SK-N-SH treated with all-trans-retinoic acid at 6 μM for 48 hours (cell line): ENCODE measurements around the gene MMP14.
"Not testable (repeated sequence)": the region's sequence is repeated elsewhere in the genome, so short reads cannot be mapped to it uniquely, and the experiment has no call there.

Experiments used
- ESRRG ChIP-seq: fragments of 250-450 bp; sonication (Bioruptor Pico); IDR thresholded peaks from 2 replicates; pipeline ENCODE4 v1.6.1; 2021; ENCODE audit warnings: mild to moderate bottlenecking
- OSR1 ChIP-seq: fragments of 250-450 bp; sonication (Bioruptor Pico); IDR thresholded peaks from 2 replicates; pipeline ENCODE4 v1.8.0; 2022; ENCODE audit warnings: moderate library complexity, mild to moderate bottlenecking, inconsistent platforms
- POU6F1 ChIP-seq: fragments of 250-450 bp; sonication (Bioruptor Pico); IDR thresholded peaks from 2 replicates; pipeline ENCODE4 v1.8.0; 2021; ENCODE audit warnings: low read depth, mild to moderate bottlenecking, moderate library complexity, borderline replicate concordance
- RARB ChIP-seq: fragments of 250-450 bp; sonication (Bioruptor Pico); IDR thresholded peaks from 2 replicates; pipeline ENCODE4 v1.8.0; 2021; ENCODE audit warnings: mild to moderate bottlenecking, moderate library complexity
- TCF4 ChIP-seq: fragments of 250-450 bp; sonication (Bioruptor Pico); IDR thresholded peaks from 2 replicates; pipeline ENCODE4 v1.8.0; 2021; ENCODE audit warnings: mild to moderate bottlenecking, moderate library complexity, borderline replicate concordance
- TOX ChIP-seq: fragments of 250-450 bp; sonication (Bioruptor Pico); IDR thresholded peaks from 2 replicates; pipeline ENCODE4 v1.8.0; 2021; ENCODE audit warnings: mild to moderate bottlenecking, moderate library complexity, borderline replicate concordance
- ZNF565 ChIP-seq: fragments of 450-650 bp; formaldehyde crosslinking; conservative IDR thresholded peaks from 2 replicates; pipeline ENCODE4 v1.5.0; 2020; ENCODE audit warnings: low read depth, mild to moderate bottlenecking, moderate library complexity
- TF ChIP-seq, protein P1 (sequence below): fragments of 250-450 bp; sonication (Bioruptor Pico); IDR thresholded peaks from 2 replicates; pipeline ENCODE4 v1.5.0; 2020; ENCODE audit warnings: mild to moderate bottlenecking, moderate library complexity

DNA sequence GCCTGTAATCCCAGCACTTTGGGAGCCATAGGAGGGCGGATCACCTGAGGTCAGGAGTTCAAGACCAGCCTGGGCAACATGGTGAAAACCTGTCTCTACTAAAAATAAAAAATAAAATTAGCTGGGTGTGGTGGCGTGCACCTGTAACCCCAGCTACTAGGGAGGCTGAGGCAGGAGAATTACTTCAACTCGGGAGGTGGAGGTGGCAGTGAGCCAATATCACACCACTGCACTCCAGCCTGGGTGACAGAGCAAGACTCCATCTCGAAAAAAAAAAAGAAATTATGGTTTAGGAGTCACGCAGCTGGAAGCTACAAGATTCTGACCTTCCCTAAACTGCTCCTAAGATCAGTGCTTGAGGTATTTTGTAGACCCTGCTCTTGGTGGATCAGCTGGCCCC is 42.8 kb upstream of the MMP14 start:
- TF ChIP-seq POU6F1 (CRISPR knock-in tag); ZNF565 (CRISPR knock-in tag); ESRRG; TOX; OSR1; TCF4 (CRISPR knock-in tag); RARB (CRISPR knock-in tag): not testable (repeated sequence)
- TF ChIP-seq, protein P1, sequence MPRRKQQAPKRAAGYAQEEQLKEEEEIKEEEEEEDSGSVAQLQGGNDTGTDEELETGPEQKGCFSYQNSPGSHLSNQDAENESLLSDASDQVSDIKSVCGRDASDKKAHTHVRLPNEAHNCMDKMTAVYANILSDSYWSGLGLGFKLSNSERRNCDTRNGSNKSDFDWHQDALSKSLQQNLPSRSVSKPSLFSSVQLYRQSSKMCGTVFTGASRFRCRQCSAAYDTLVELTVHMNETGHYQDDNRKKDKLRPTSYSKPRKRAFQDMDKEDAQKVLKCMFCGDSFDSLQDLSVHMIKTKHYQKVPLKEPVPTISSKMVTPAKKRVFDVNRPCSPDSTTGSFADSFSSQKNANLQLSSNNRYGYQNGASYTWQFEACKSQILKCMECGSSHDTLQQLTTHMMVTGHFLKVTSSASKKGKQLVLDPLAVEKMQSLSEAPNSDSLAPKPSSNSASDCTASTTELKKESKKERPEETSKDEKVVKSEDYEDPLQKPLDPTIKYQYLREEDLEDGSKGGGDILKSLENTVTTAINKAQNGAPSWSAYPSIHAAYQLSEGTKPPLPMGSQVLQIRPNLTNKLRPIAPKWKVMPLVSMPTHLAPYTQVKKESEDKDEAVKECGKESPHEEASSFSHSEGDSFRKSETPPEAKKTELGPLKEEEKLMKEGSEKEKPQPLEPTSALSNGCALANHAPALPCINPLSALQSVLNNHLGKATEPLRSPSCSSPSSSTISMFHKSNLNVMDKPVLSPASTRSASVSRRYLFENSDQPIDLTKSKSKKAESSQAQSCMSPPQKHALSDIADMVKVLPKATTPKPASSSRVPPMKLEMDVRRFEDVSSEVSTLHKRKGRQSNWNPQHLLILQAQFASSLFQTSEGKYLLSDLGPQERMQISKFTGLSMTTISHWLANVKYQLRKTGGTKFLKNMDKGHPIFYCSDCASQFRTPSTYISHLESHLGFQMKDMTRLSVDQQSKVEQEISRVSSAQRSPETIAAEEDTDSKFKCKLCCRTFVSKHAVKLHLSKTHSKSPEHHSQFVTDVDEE (CRISPR knock-in tag): not testable (repeated sequence)
